ENCODE data around the gene PLXNA4. TPM values are rescaled to one million over a fixed set of nuclear protein-coding genes. Genes with fewer than 3 reads are reported as not detected.

The PLXNA4 gene
- total RNA-seq, 2 donors from 2014 or later: 9.5 to 18.0 TPM

- Histone ChIP-seq H3K36me3 (no peaks in the 10 kb centered on the region), H3K4me1 (peaks cover 0 to 22% of the 10 kb centered on the region in 2 donors), H3K9me3 (no peaks in the 10 kb centered on the region), H3K27ac (no peak overlapping the region), H3K4me3 (no peak overlapping the region), H3K27me3 (no peaks in the 10 kb centered on the region)
- DNase-seq (ENCODE audit: low spot score): no peak
- TF ChIP-seq CTCF (IDR thresholded peaks at IDR 0.05): no peak
Observed at GRCh38 chr7:132347858-132348257, 228.4 kb downstream of the PLXNA4 start.

- H3K27ac ChIP-seq: no peak overlapping the region
- H3K9me3 ChIP-seq: no peaks in the 10 kb centered on the region
- peaks cover 0 to 16% of the 10 kb centered on the region in 2 donors for H3K4me1 ChIP-seq
- no peaks in the 10 kb centered on the region for H3K27me3 ChIP-seq
- H3K36me3 ChIP-seq: no peaks in the 10 kb centered on the region
- no peak overlapping the region for H3K4me3 ChIP-seq
- no peak for TF ChIP-seq CTCF (IDR thresholded peaks at IDR 0.05)
- no peak for DNase-seq (ENCODE audit: low spot score)
Observed at GRCh38 chr7:132347123-132347522, 229.1 kb downstream of the PLXNA4 start.

- Histone ChIP-seq H3K9me3 (no peaks in the 10 kb centered on the region), H3K4me1 (peaks cover 0 to 9% of the 10 kb centered on the region in 2 donors), H3K27me3 (no peaks in the 10 kb centered on the region), H3K36me3 (no peaks in the 10 kb centered on the region), H3K27ac (no peak overlapping the region), H3K4me3 (no peak overlapping the region)
- no peak for TF ChIP-seq CTCF (IDR thresholded peaks at IDR 0.05)
- no peak for DNase-seq (ENCODE audit: low spot score)
Observed at GRCh38 chr7:132345543-132346129, 230.6 kb downstream of the PLXNA4 start.

GRCh38 chr7:132345030-132345429, 231.2 kb downstream of the PLXNA4 start:
- no peaks in the 10 kb centered on the region for H3K9me3 ChIP-seq
- H3K36me3 ChIP-seq: no peaks in the 10 kb centered on the region
- no peak overlapping the region for H3K4me3 ChIP-seq
- no peak overlapping the region for H3K27ac ChIP-seq
- no peak for TF ChIP-seq CTCF (IDR thresholded peaks at IDR 0.05)
- peaks cover 0 to 9% of the 10 kb centered on the region in 2 donors for H3K4me1 ChIP-seq
- no peak for DNase-seq (ENCODE audit: low spot score)
- H3K27me3 ChIP-seq: no peaks in the 10 kb centered on the region

GRCh38 chr7:132343199-132343598, 233.1 kb downstream of the PLXNA4 start:
- Histone ChIP-seq H3K36me3 (no peaks in the 10 kb centered on the region), H3K4me3 (no peak overlapping the region), H3K4me1 (peaks cover 0 to 9% of the 10 kb centered on the region in 2 donors), H3K9me3 (no peaks in the 10 kb centered on the region), H3K27ac (peak overlapping the region in 1 of 2 donors; percentile 10), H3K27me3 (no peaks in the 10 kb centered on the region)
- no peak for DNase-seq (ENCODE audit: low spot score)
- no peak for TF ChIP-seq CTCF (IDR thresholded peaks at IDR 0.05)

Data from right atrium auricular region (tissue), 2 donors.